Central memory CD8-positive, alpha-beta T cell (primary cell): ENCODE data around the gene KSR1.
"Not testable (repeated sequence)": the region's sequence is repeated elsewhere in the genome, so short reads cannot be mapped to it uniquely, and the experiment has no call there.

Experiments
- ATAC-seq: fragments of 150-1000 bp; cut with Tn5 transposase; replicated peaks from 2 replicates; pipeline ENCODE4 v1.10.0; 2022; ENCODE audit warnings: mild to moderate bottlenecking, moderate FRiP score, moderate number of reproducible peaks; ENCODE audit not compliant: poor library complexity, severe bottlenecking; ENCODE audit errors: extremely low read depth
- DNase-seq, 2 donors: peaks; one replicate each; pipeline ENCODE4 v3.0.0; 2021; ENCODE audit warnings: low spot score in 2 of 2
- H3K27ac Mint-ChIP-seq: one replicate; pipeline ENCODE4 v1.8.0; 2022; ENCODE audit warnings: low read depth, mild to moderate bottlenecking, moderate library complexity, mixed read lengths
- H3K27me3 Mint-ChIP-seq: one replicate; pipeline ENCODE4 v1.8.0; 2022; ENCODE audit warnings: mixed read lengths
- H3K36me3 Mint-ChIP-seq: one replicate; pipeline ENCODE4 v1.8.0; 2022; ENCODE audit warnings: mild to moderate bottlenecking, moderate library complexity, mixed read lengths; ENCODE audit not compliant: insufficient read depth
- H3K4me1 Mint-ChIP-seq: one replicate; pipeline ENCODE4 v1.8.0; 2022; ENCODE audit warnings: mixed read lengths
- H3K4me3 Mint-ChIP-seq: one replicate; pipeline ENCODE4 v1.8.0; 2022; ENCODE audit warnings: mild to moderate bottlenecking, moderate library complexity, mixed read lengths
- H3K9me3 Mint-ChIP-seq: one replicate; pipeline ENCODE4 v1.8.0; 2022; ENCODE audit warnings: mixed read lengths

Gene KSR1

GRCh38 chr17:27420211-27420950, 35.9 kb upstream of the KSR1 start:
- Mint-ChIP-seq H3K27me3 (no peaks in the 10 kb centered on the region), H3K4me1 (no peaks in the 10 kb centered on the region), H3K36me3 (no peaks in the 10 kb centered on the region), H3K4me3 (no peak overlapping the region), H3K9me3 (no peaks in the 10 kb centered on the region), H3K27ac (no peak overlapping the region)
- ATAC-seq (no peak), DNase-seq (no peak)

- no peak for ATAC-seq
- Mint-ChIP-seq H3K4me1 (no peaks in the 10 kb centered on the region), H3K27me3 (no peaks in the 10 kb centered on the region), H3K27ac (no peak overlapping the region), H3K36me3 (no peaks in the 10 kb centered on the region), H3K9me3 (no peaks in the 10 kb centered on the region), H3K4me3 (no peak overlapping the region)
- no peak for DNase-seq
Measured at GRCh38 chr17:27421111-27421510, 35.1 kb upstream of the KSR1 start.

DNA sequence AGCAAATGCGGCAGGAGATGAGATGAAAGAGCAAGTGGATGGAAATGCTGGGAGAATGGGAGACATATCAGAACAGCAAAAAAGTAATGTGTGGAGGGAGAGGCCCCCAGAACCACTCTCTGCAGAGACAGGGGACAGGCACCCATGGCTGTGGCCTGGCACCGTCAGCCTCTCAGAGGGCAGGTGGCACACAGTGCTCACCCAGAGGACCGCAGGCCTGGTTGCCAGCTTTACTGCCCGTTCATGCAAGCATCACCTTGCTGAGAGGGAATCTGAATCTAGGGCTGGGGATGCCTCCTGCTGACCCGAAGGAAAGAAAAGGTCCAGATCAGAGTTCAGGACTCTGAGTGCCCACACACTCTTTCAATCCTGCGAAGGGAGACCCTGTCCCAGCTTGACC, 34.6 kb upstream of the KSR1 start:
- not testable (repeated sequence) for H3K27me3 Mint-ChIP-seq, ATAC-seq, H3K36me3 Mint-ChIP-seq, H3K4me3 Mint-ChIP-seq, H3K9me3 Mint-ChIP-seq, H3K4me1 Mint-ChIP-seq, DNase-seq, H3K27ac Mint-ChIP-seq

DNA sequence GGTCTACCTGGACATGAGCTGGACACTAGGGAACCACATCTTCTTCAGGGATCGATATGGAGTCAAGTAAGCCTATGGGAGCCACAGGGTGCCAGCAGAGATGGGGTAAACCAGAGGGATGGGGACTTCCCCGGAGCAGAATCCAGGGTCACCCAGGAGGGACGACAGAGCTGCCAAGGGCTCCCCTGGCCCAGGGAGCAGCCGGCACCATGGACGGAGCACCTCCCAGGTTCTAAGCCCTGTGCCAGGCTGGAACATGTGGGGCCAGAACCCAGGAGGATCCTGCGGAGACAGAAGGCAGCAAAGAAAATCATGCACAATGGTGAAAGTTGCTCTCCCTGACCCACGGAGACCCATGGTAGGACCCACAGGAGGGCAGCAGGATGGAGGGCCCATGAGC, 33.6 kb upstream of the KSR1 start:
- no peaks in the 10 kb centered on the region for H3K27me3 Mint-ChIP-seq
- no peaks in the 10 kb centered on the region for H3K36me3 Mint-ChIP-seq
- H3K4me3 Mint-ChIP-seq = no peak overlapping the region
- ATAC-seq (no peak), DNase-seq (no peak)
- H3K9me3 Mint-ChIP-seq = no peaks in the 10 kb centered on the region
- no peaks in the 10 kb centered on the region for H3K4me1 Mint-ChIP-seq
- H3K27ac Mint-ChIP-seq = no peak overlapping the region

GRCh38 chr17:27423651-27424050, 32.6 kb upstream of the KSR1 start:
- no peak for ATAC-seq
- Mint-ChIP-seq H3K27me3 (no peaks in the 10 kb centered on the region), H3K4me1 (no peaks in the 10 kb centered on the region), H3K4me3 (no peak overlapping the region), H3K9me3 (no peaks in the 10 kb centered on the region), H3K36me3 (no peaks in the 10 kb centered on the region), H3K27ac (no peak overlapping the region)
- DNase-seq = no peak

- H3K9me3 Mint-ChIP-seq = no peaks in the 10 kb centered on the region
- no peaks in the 10 kb centered on the region for H3K27me3 Mint-ChIP-seq
- no peaks in the 10 kb centered on the region for H3K36me3 Mint-ChIP-seq
- DNase-seq = no peak
- no peak for ATAC-seq
- no peaks in the 10 kb centered on the region for H3K4me1 Mint-ChIP-seq
- no peak overlapping the region for H3K4me3 Mint-ChIP-seq
- H3K27ac Mint-ChIP-seq = no peak overlapping the region
Measured at GRCh38 chr17:27424516-27424915, 31.7 kb upstream of the KSR1 start.

DNA sequence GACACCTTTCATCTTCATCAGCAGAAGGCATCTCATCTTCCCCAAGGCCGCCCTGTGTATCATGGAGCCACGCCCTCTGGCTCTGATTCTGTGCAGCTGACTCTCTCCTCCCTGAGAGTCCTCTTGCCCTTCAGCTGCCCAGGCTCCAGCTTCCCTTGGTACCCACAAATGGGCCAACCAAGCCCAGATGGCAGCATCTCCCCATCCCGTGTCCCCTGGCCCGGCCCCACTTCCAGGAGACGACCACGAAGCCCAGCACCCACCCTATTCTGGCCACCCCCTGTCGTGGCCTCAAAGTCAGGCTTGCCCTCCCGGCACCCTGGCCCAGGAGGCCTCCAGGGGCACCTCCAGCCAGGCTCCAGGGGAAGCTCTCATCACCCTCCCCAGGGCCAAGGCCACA, 31.3 kb upstream of the KSR1 start:
- Mint-ChIP-seq H3K36me3 (no peaks in the 10 kb centered on the region), H3K4me3 (no peak overlapping the region), H3K27ac (no peak overlapping the region), H3K4me1 (no peaks in the 10 kb centered on the region), H3K27me3 (no peaks in the 10 kb centered on the region), H3K9me3 (no peaks in the 10 kb centered on the region)
- ATAC-seq (no peak), DNase-seq (no peak)

- not testable (repeated sequence) for H3K4me3 Mint-ChIP-seq, H3K36me3 Mint-ChIP-seq, ATAC-seq, H3K4me1 Mint-ChIP-seq, H3K9me3 Mint-ChIP-seq, DNase-seq, H3K27ac Mint-ChIP-seq, H3K27me3 Mint-ChIP-seq
Measured at GRCh38 chr17:27425571-27425970, 30.7 kb upstream of the KSR1 start.

DNA sequence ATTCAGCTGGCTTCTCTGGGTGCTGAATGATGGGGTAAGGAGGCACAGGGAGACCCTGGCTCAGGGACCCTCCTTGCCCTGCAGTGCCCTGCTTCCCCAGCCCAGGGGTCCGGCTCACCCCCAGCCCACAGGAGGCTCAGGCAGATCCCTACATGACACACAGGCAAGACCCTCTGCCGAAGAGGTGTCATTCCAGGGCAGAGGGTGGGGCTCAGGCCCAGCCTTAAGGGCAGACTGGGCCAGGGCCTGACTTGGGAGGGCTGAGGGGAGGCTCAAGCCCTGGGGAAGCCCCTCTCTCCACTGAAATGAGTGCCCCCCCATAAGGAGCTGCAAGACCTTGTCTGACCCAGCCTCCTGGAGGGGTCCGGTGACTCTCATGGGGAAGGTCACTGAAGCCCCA, 30.3 kb upstream of the KSR1 start:
- no peaks in the 10 kb centered on the region for H3K36me3 Mint-ChIP-seq
- ATAC-seq = no peak
- H3K4me3 Mint-ChIP-seq = no peak overlapping the region

GRCh38 chr17:27426471-27426870, 29.8 kb upstream of the KSR1 start:
- H3K4me3 Mint-ChIP-seq, H3K27ac Mint-ChIP-seq, DNase-seq, H3K27me3 Mint-ChIP-seq, ATAC-seq, H3K36me3 Mint-ChIP-seq, H3K9me3 Mint-ChIP-seq, H3K4me1 Mint-ChIP-seq: not testable (repeated sequence)

More for the DNA sequence above, 30.3 kb upstream of the KSR1 start:
- Mint-ChIP-seq H3K4me1 (no peaks in the 10 kb centered on the region), H3K27ac (no peak overlapping the region), H3K9me3 (no peaks in the 10 kb centered on the region), H3K27me3 (no peaks in the 10 kb centered on the region)
- no peak for DNase-seq

DNA sequence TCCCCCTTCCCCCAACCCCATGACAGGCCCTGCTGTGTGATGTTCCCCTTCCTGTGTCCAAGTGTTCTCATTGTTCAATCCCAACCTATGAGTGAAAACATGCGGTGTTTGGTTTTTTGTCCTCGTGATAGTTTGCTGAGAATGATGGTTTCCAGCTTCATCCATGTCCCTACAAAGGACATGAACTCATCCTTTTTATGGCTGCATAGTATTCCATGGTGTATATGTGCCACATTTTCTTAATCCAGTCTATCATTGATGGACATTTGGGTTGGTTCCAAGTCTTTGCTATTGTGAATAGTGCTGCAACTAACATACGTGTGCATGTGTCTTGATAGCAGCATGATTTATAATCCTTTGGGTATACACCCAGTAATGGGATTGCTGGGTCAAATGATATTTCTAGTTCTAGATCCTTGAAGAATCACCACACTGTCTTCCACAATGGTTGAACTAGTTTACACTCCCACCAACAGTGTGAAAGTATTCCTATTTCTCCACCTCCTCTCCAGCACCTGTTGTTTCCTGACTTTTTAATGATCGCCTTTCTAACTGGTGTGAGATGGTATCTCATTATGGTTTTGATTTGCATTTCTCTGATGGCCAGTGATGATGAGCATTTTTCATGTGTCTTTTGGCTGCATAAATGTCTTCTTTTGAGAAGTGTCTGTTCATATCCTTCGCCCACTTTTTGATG, 28.9 kb upstream of the KSR1 start:
- ATAC-seq, H3K27ac Mint-ChIP-seq, H3K9me3 Mint-ChIP-seq, H3K4me1 Mint-ChIP-seq, H3K36me3 Mint-ChIP-seq, H3K27me3 Mint-ChIP-seq, H3K4me3 Mint-ChIP-seq, DNase-seq: not testable (repeated sequence)

DNA sequence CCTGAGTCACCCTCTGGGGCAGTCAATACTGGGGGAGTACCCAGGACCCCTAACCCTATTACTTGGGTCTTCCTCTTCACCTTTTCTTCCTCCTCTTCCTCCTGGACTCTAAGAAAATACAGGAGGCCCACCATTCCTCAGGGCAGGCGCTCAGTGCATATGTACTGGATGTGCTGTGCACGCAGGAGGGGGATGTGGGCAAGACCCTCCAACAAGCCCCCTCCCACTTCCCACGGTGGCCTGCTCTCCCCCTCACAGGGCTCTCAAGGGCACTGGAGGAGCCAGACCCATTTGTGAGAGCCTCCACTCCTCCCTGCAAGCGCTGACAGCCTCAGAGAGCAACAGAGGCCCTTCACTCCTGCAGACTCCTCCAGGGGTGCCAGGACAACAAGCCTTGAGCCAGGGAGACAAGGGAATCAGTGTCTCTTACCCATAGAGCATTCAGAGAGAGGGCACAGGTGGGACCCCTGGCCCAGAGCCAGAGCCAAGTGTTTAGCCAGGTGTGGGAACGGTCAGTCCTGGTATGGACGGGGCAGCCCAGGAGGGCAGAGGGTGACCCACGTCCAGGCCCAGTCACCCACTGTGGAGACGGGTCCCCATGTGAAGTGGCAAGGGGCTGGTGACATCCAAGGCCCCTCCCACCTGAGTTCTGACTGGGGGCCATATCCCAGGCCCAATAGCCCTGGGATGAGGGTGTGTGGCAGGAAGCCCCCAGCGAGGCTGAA, 27.3 kb upstream of the KSR1 start:
- DNase-seq (no peak), ATAC-seq (no peak)
- Mint-ChIP-seq H3K36me3 (no peaks in the 10 kb centered on the region), H3K9me3 (no peaks in the 10 kb centered on the region), H3K27ac (no peak overlapping the region), H3K27me3 (no peaks in the 10 kb centered on the region), H3K4me1 (no peaks in the 10 kb centered on the region), H3K4me3 (no peak overlapping the region)
